A549 (cell line): ENCODE data around the gene KHSRP. TPM values are rescaled to one million over a fixed set of nuclear protein-coding genes. Genes with fewer than 3 reads are reported as not detected.

ENCODE experiments used
- ATAC-seq, 2 experiments: fragments of 200-7000 bp in 1 of 2; fragments of >200 bp in 1 of 2; cut with Nextera tagmentation in 1 of 2; cut with Tn5 transposase in 1 of 2; 3 replicates each; pipeline versions ENCODE4 v1.8.0 to v1.9.1; 2018 to 2020; ENCODE audit warnings: mild to moderate bottlenecking in 1 of 2, moderate library complexity in 1 of 2
- CTCF ChIA-PET: fragments of 300-600 bp; sonication (Branson Sonifier 250); formaldehyde crosslinking; extraction: SDS; loops from one replicate; lab custom pipeline; 2021; ENCODE audit warnings: antibody characterized with exemption, inconsistent platforms; lab: Yijun Ruan, JAX
- POLR2A ChIA-PET: fragments of 350-600 bp; formaldehyde crosslinking; extraction: SDS; loops from one replicate; lab custom pipeline; 2021; ENCODE audit warnings: antibody characterized with exemption, inconsistent platforms; lab: Yijun Ruan, JAX
- DNase-seq, 2 experiments: peaks; one replicate each; pipeline versions ENCODE4 v3.0.0 to v3.0.0-alpha.2; 2011 to 2016; ENCODE audit warnings: low read depth in 1 of 2, low spot score in 1 of 2
- FAIRE-seq: peaks from 2 replicates; lab custom pipeline; 2011; peaks lifted over from hg19 to GRCh38; lab: Jason Lieb, UNC
- H3K27ac ChIP-seq, 2 experiments: fragments of >200 bp; sonication (Bioruptor Twin); formaldehyde crosslinking; 3 replicates each; pipeline ENCODE4 v1.5.1; 2016 to 2017
- H3K4me1 ChIP-seq: fragments of >200 bp; sonication (Bioruptor Twin); formaldehyde crosslinking; 3 replicates; pipeline ENCODE4 v1.6.1; 2016
- H3K4me2 ChIP-seq: fragments of >200 bp; sonication (Bioruptor Twin); formaldehyde crosslinking; 3 replicates; pipeline ENCODE4 v1.6.1; 2016
- H3K4me3 ChIP-seq: fragments of >200 bp; sonication (Bioruptor Twin); formaldehyde crosslinking; 3 replicates; pipeline ENCODE4 v1.5.1; 2016
- H3K9me3 ChIP-seq: fragments of >200 bp; sonication (Bioruptor Twin); formaldehyde crosslinking; 3 replicates; pipeline ENCODE4 v1.6.1; 2016
- ATOH8 ChIP-seq: fragments of 250-450 bp; sonication (Bioruptor Pico); IDR thresholded peaks from 2 replicates; pipeline ENCODE4 v1.5.0; 2020; ENCODE audit warnings: low read depth, mild to moderate bottlenecking, moderate library complexity
- BCL3 ChIP-seq: fragments of >200 bp; sonication (Bioruptor Twin); formaldehyde crosslinking; IDR thresholded peaks from 3 replicates; pipeline ENCODE4 v1.6.1; 2016
- CBX2 ChIP-seq: fragments of 200-600 bp; sonication (generic); IDR thresholded peaks from 2 replicates; pipeline ENCODE4 v1.6.1; 2016; ENCODE audit warnings: low read depth, mild to moderate bottlenecking, borderline replicate concordance
- CBX8 ChIP-seq: fragments of 200-600 bp; sonication (generic); IDR thresholded peaks from 2 replicates; pipeline ENCODE4 v1.6.1; 2016
- CHD4 ChIP-seq: fragments of 200-600 bp; sonication (generic); IDR thresholded peaks from 2 replicates; pipeline ENCODE4 v1.6.1; 2016; ENCODE audit warnings: antibody characterized with exemption, mild to moderate bottlenecking, borderline replicate concordance
- CTCF ChIP-seq: fragments of >200 bp; sonication (Bioruptor Twin); formaldehyde crosslinking; IDR thresholded peaks from 3 replicates; pipeline ENCODE4 v1.5.1; 2016
- E2F6 ChIP-seq: IDR thresholded peaks from 2 replicates; pipeline ENCODE4 v1.6.1; 2012; ENCODE audit warnings: low read depth, borderline replicate concordance
- EHMT2 ChIP-seq: fragments of 200-600 bp; sonication (generic); IDR thresholded peaks from 2 replicates; pipeline ENCODE4 v1.6.1; 2016; ENCODE audit warnings: antibody characterized with exemption, low read depth, mild to moderate bottlenecking, moderate library complexity
- ELK1 ChIP-seq: fragments of 150-350 bp; IDR thresholded peaks from 2 replicates; pipeline ENCODE4 v1.6.1; 2014; ENCODE audit warnings: low read depth, mild to moderate bottlenecking, low read length
- ESRRA ChIP-seq: fragments of 150-350 bp; IDR thresholded peaks from 2 replicates; pipeline ENCODE4 v1.6.1; 2014; ENCODE audit warnings: mild to moderate bottlenecking, low read length, borderline replicate concordance
- FOSL2 ChIP-seq, 2 experiments: fragments of 450-650 bp in 1 of 2; fragments of >200 bp in 1 of 2; sonication (Bioruptor Twin) in 1 of 2; formaldehyde crosslinking; IDR thresholded peaks; 2 replicates each; pipeline versions ENCODE4 v1.5.0 to v1.6.1; 2016 to 2020; ENCODE audit warnings: mild to moderate bottlenecking in 1 of 2, moderate library complexity in 1 of 2
- GATA3 ChIP-seq: IDR thresholded peaks from 2 replicates; pipeline ENCODE4 v1.6.1; 2012; ENCODE audit warnings: borderline replicate concordance
- HEYL ChIP-seq: fragments of 250-450 bp; sonication (Bioruptor Pico); IDR thresholded peaks from 2 replicates; pipeline ENCODE4 v1.8.0; 2021; ENCODE audit warnings: mild to moderate bottlenecking, moderate library complexity
- HOXA7 ChIP-seq: fragments of 250-450 bp; sonication (Bioruptor Pico); IDR thresholded peaks from 2 replicates; pipeline ENCODE4 v1.5.0; 2020; ENCODE audit warnings: mild to moderate bottlenecking, moderate library complexity
- HOXB13 ChIP-seq: fragments of 250-450 bp; sonication (Bioruptor Pico); IDR thresholded peaks from 2 replicates; pipeline ENCODE4 v1.5.0; 2020; ENCODE audit warnings: low read depth, mild to moderate bottlenecking, moderate library complexity
- HOXB5 ChIP-seq: fragments of 250-450 bp; sonication (Bioruptor Pico); IDR thresholded peaks from 2 replicates; pipeline ENCODE4 v1.5.0; 2020; ENCODE audit warnings: mild to moderate bottlenecking, moderate library complexity
- JUN ChIP-seq, 2 experiments: fragments of >200 bp; sonication (Bioruptor Twin); formaldehyde crosslinking; IDR thresholded peaks; 2 replicates in 1 of 2; 3 replicates in 1 of 2; pipeline ENCODE4 v1.6.1; 2016 to 2017
- KDM1A ChIP-seq: fragments of 200-600 bp; sonication (generic); IDR thresholded peaks from 2 replicates; pipeline ENCODE4 v1.6.1; 2016; ENCODE audit warnings: low read depth, mild to moderate bottlenecking
- KDM5A ChIP-seq: fragments of 200-600 bp; sonication (generic); IDR thresholded peaks from 2 replicates; pipeline ENCODE4 v1.6.1; 2016; ENCODE audit warnings: antibody characterized with exemption, mild to moderate bottlenecking
- MYC ChIP-seq: IDR thresholded peaks from 2 replicates; pipeline ENCODE4 v1.6.1; 2012; ENCODE audit warnings: mild to moderate bottlenecking, inconsistent platforms, low read length, improper control_type of control experiment, borderline replicate concordance
- NFE2L2 ChIP-seq: fragments of 150-350 bp; conservative IDR thresholded peaks from 2 replicates; pipeline ENCODE4 v1.6.1; 2014; ENCODE audit warnings: low read length
- NPAS2 ChIP-seq: fragments of 250-450 bp; sonication (Bioruptor Pico); IDR thresholded peaks from 2 replicates; pipeline ENCODE4 v1.8.0; 2022; ENCODE audit warnings: mild to moderate bottlenecking, moderate library complexity, borderline replicate concordance
- NR3C1 ChIP-seq: fragments of >200 bp; sonication (Bioruptor Twin); formaldehyde crosslinking; IDR thresholded peaks from 3 replicates; pipeline ENCODE4 v1.6.1; 2017
- PBX3 ChIP-seq: IDR thresholded peaks from 2 replicates; pipeline ENCODE4 v1.6.1; 2012
- POLR2A ChIP-seq: IDR thresholded peaks from 2 replicates; pipeline ENCODE4 v1.6.1; 2012; ENCODE audit warnings: mild to moderate bottlenecking, low read length
- RNF2 ChIP-seq: fragments of 200-600 bp; sonication (generic); IDR thresholded peaks from 2 replicates; pipeline ENCODE4 v1.6.1; 2016; ENCODE audit warnings: low read depth, mild to moderate bottlenecking, antibody characterized with exemption, moderate library complexity, borderline replicate concordance
- SREBF2 ChIP-seq: fragments of 450-650 bp; IDR thresholded peaks from 2 replicates; pipeline ENCODE4 v1.6.1; 2014; ENCODE audit warnings: mild to moderate bottlenecking, moderate library complexity
- TFCP2L1 ChIP-seq: fragments of 250-450 bp; sonication (Bioruptor Pico); IDR thresholded peaks from 2 replicates; pipeline ENCODE4 v1.5.0; 2021; ENCODE audit warnings: mild to moderate bottlenecking
- TP53 ChIP-seq: fragments of 250-450 bp; sonication (Bioruptor Pico); IDR thresholded peaks from 2 replicates; pipeline ENCODE4 v1.5.0; 2021; ENCODE audit warnings: mild to moderate bottlenecking, moderate library complexity
- ZFP36 ChIP-seq: fragments of 450-650 bp; IDR thresholded peaks from 2 replicates; pipeline ENCODE4 v1.6.1; 2014; ENCODE audit warnings: borderline replicate concordance; ENCODE audit not compliant: partially characterized antibody
- ZSCAN20 ChIP-seq: fragments of 250-450 bp; sonication (Bioruptor Pico); IDR thresholded peaks from 2 replicates; pipeline ENCODE4 v1.8.0; 2022; ENCODE audit warnings: mild to moderate bottlenecking, moderate library complexity
- WGBS: methylation state at CpG from one replicate; pipeline ENCODE4 v1.1.6; 2017; ENCODE audit errors: missing lambda C conversion rate; 5-methylcytosine and 5-hydroxymethylcytosine counted together
- polyA plus RNA-seq, 4 experiments: library from polyadenylated mRNA; depleted of rRNA in 3 of 4; stranded (reverse); fragments of >200 nt; fragmentation: RNase III in 1 of 4; extraction: RNeasy Plus Mini Kit Qiagen cat#74134 plus additional on column Dnase treatment in 1 of 4; gene quantifications; 2 replicates in 3 of 4; 3 replicates in 1 of 4; pipeline ENCODE4 v1.2.3, GENCODE V29; 2011 to 2017

The KHSRP gene
- polyA plus RNA-seq, 2 of the 4 experiments (the other 2 are of a cell fraction), result 54.3 to 192 TPM

GRCh38 chr19:6416658-6417405, 7.8 kb downstream of the KHSRP start:
- DNase-seq, result no peak
- WGBS, result 93% methylated on average over 18 of the region's 29 CpGs
- no peaks in the 10 kb centered on the region for H3K9me3 ChIP-seq
- TF ChIP-seq HOXB13 (CRISPR knock-in tag), result no peak
- no peak for TF ChIP-seq HOXA7 (CRISPR knock-in tag)
- no peak for TF ChIP-seq BCL3
- no peak for TF ChIP-seq CHD4
- TF ChIP-seq CTCF, result no peak
- no peak for TF ChIP-seq E2F6
- no peak for TF ChIP-seq FOSL2 (IDR thresholded peaks at IDR 0.05)
- no peak for TF ChIP-seq FOSL2 (CRISPR knock-in tag; IDR thresholded peaks at IDR 0.05)
- no peak for TF ChIP-seq ZSCAN20
- no peak for TF ChIP-seq ZFP36
- TF ChIP-seq MYC, result no peak
- TF ChIP-seq TFCP2L1 (CRISPR knock-in tag), result no peak
- TF ChIP-seq ESRRA, result no peak
- no peak for TF ChIP-seq NPAS2 (CRISPR knock-in tag)
- no peak for TF ChIP-seq TP53 (CRISPR knock-in tag)
- TF ChIP-seq CBX2, result no peak
- TF ChIP-seq RNF2, result no peak
- no peak for TF ChIP-seq ATOH8
- no peak for TF ChIP-seq EHMT2
- no peak for TF ChIP-seq NFE2L2
- TF ChIP-seq KDM1A, result no peak
- ChIA-PET CTCF (interaction anchor here (0.7 to 1.3 kb wide), 4 partner anchors 13 to 582 kb away, joined by 3 to 4 read pairs (median 3); partner anchors contain the start of gene SLC25A41), POLR2A (no interaction called here)
- H3K4me1 ChIP-seq, result peaks cover under 1% of the 10 kb centered on the region; the same call in 1 of the 3 replicates
- H3K27ac ChIP-seq, result no peak overlapping the region
- FAIRE-seq, result no peak
- no peak overlapping the region for H3K4me2 ChIP-seq
- no peak for ATAC-seq
- H3K4me3 ChIP-seq, result no peak overlapping the region

GRCh38 chr19:6415591-6416190, 8.9 kb downstream of the KHSRP start:
- Histone ChIP-seq H3K9me3 (no peaks in the 10 kb centered on the region), H3K4me2 (no peak overlapping the region), H3K27ac (no peak overlapping the region), H3K4me3 (no peak overlapping the region), H3K4me1 (no peaks in the 10 kb centered on the region)
- DNase-seq (no peak), FAIRE-seq (no peak), ATAC-seq (no peak)
- WGBS, result 95% methylated on average over 12 of the region's 32 CpGs
- ChIA-PET POLR2A (no interaction called here), CTCF (interaction anchor here (1.2 kb wide), 1 partner anchor 197 kb away, joined by 3 read pairs; no protein-coding TSS in a partner anchor)
- no peak for TF ChIP-seq CBX8
- no peak for TF ChIP-seq HEYL
- TF ChIP-seq ELK1, result no peak
- no peak for TF ChIP-seq ESRRA
- TF ChIP-seq HOXB5 (CRISPR knock-in tag), result no peak
- no peak for TF ChIP-seq KDM5A
- no peak for TF ChIP-seq CBX2
- no peak for TF ChIP-seq SREBF2
- no peak for TF ChIP-seq GATA3
- TF ChIP-seq JUN (IDR thresholded peaks at IDR 0.05), result no peak
- TF ChIP-seq ZFP36, result no peak
- TF ChIP-seq PBX3, result no peak
- no peak for TF ChIP-seq NPAS2 (CRISPR knock-in tag)
- TF ChIP-seq NR3C1, result no peak
- no peak for TF ChIP-seq FOSL2 (IDR thresholded peaks at IDR 0.05)
- TF ChIP-seq FOSL2 (CRISPR knock-in tag; IDR thresholded peaks at IDR 0.05), result no peak
- TF ChIP-seq POLR2A, result no peak
